Measurements from ENCODE around the gene CYP26C1. TPM values are rescaled to one million over a fixed set of nuclear protein-coding genes. Genes with fewer than 3 reads are reported as not detected.

The CYP26C1 gene
- total and polyA plus RNA-seq, 2 experiments from 2014 or later, result 0.18 TPM; not detected in 1

GRCh38 chr10:93068411-93069244 is 8.0 kb downstream of the CYP26C1 start:
- H3K4me3 ChIP-seq, result no peak overlapping the region

GRCh38 chr10:93069245-93069561 is 8.6 kb downstream of the CYP26C1 start:
- Histone ChIP-seq H3K27me3 (peaks cover 96% of the 10 kb centered on the region), H3K9me3 (ENCODE audit: low read depth) (no peaks in the 10 kb centered on the region), H3K27ac (no peak overlapping the region), H3K9me2 (replicated peaks; ENCODE audit: insufficient read depth) (no peaks in the 10 kb centered on the region), H4K20me1 (ENCODE audit: insufficient read depth, poor library complexity, severe bottlenecking) (no peaks in the 10 kb centered on the region), H3K4me2 (no peak overlapping the region), H3K36me3 (replicated peaks; ENCODE audit: insufficient read depth, low read depth) (no peaks in the 10 kb centered on the region), H3K4me3 (no peak overlapping the region), H3K79me2 (no peaks in the 10 kb centered on the region), H3K4me1 (ENCODE audit: insufficient read depth) (peaks cover 21% of the 10 kb centered on the region), H2AFZ (no peak overlapping the region)
- TF ChIP-seq CTCF (IDR thresholded peaks at IDR 0.05; ENCODE audit: poor library complexity) (no peak), EZH2phosphoT487 (IDR thresholded peaks at IDR 0.05; ENCODE audit: low read depth, severe bottlenecking, unreplicated experiment) (no peak), EZH2 (IDR thresholded peaks at IDR 0.05; ENCODE audit: borderline replicate concordance) (no peak)
- 75% methylated on average over 10 of the region's 10 CpGs for WGBS (ENCODE audit: low lambda C conversion rate, missing lambda C conversion rate)
- no peak for DNase-seq (ENCODE audit: low spot score)

More at GRCh38 chr10:93068411-93069244, 8.0 kb downstream of the CYP26C1 start:
- Histone ChIP-seq H3K27ac (no peak overlapping the region), H3K4me1 (ENCODE audit: insufficient read depth) (peaks cover 15% of the 10 kb centered on the region), H3K4me2 (peak overlapping the region; percentile 78), H3K79me2 (no peaks in the 10 kb centered on the region), H3K9me2 (replicated peaks; ENCODE audit: insufficient read depth) (no peaks in the 10 kb centered on the region), H2AFZ (no peak overlapping the region), H3K36me3 (replicated peaks; ENCODE audit: insufficient read depth, low read depth) (no peaks in the 10 kb centered on the region), H3K9me3 (ENCODE audit: low read depth) (no peaks in the 10 kb centered on the region), H3K27me3 (peaks cover 96% of the 10 kb centered on the region), H4K20me1 (ENCODE audit: insufficient read depth, poor library complexity, severe bottlenecking) (no peaks in the 10 kb centered on the region)
- no peak for TF ChIP-seq CTCF (IDR thresholded peaks at IDR 0.05; ENCODE audit: poor library complexity)
- TF ChIP-seq EZH2 (IDR thresholded peaks at IDR 0.05; ENCODE audit: borderline replicate concordance), result no peak
- TF ChIP-seq EZH2phosphoT487 (IDR thresholded peaks at IDR 0.05; ENCODE audit: low read depth, severe bottlenecking, unreplicated experiment), result no peak
- no peak for DNase-seq (ENCODE audit: low spot score)
- 12% methylated on average over 73 of the region's 73 CpGs for WGBS (ENCODE audit: low lambda C conversion rate, missing lambda C conversion rate)

- Histone ChIP-seq H3K36me3 (replicated peaks; ENCODE audit: insufficient read depth, low read depth) (no peaks in the 10 kb centered on the region), H3K4me1 (ENCODE audit: insufficient read depth) (peaks cover 28% of the 10 kb centered on the region), H3K79me2 (no peaks in the 10 kb centered on the region), H4K20me1 (ENCODE audit: insufficient read depth, poor library complexity, severe bottlenecking) (no peaks in the 10 kb centered on the region), H3K27me3 (peaks cover 96% of the 10 kb centered on the region), H3K9me3 (ENCODE audit: low read depth) (no peaks in the 10 kb centered on the region), H3K4me2 (no peak overlapping the region), H3K27ac (no peak overlapping the region), H2AFZ (no peak overlapping the region), H3K9me2 (replicated peaks; ENCODE audit: insufficient read depth) (no peaks in the 10 kb centered on the region), H3K4me3 (no peak overlapping the region)
- DNase-seq (ENCODE audit: low spot score), result no peak
- TF ChIP-seq CTCF (IDR thresholded peaks at IDR 0.05; ENCODE audit: poor library complexity) (no peak), EZH2phosphoT487 (IDR thresholded peaks at IDR 0.05; ENCODE audit: low read depth, severe bottlenecking, unreplicated experiment) (no peak), EZH2 (IDR thresholded peaks at IDR 0.05; ENCODE audit: borderline replicate concordance) (no peak)
- 84% methylated on average over 5 of the region's 5 CpGs for WGBS (ENCODE audit: low lambda C conversion rate, missing lambda C conversion rate)
Measured at GRCh38 chr10:93070378-93071176, 10.0 kb downstream of the CYP26C1 start.
